Measurements from ENCODE around the gene PFN1.

PFN1 gene

GRCh38 chr17:4967539-4968485, 19.5 kb upstream of the PFN1 start, which contains the start of gene SPAG7:
Gene SPAG7, minus strand, starts transcription at chr17:4967817. Its CDS starts 13 bp downstream, at chr17:4967804.
- in situ Hi-C loops (cut with HindIII; ENCODE audit: low sequenced_read_pairs), result no loop called here

DNA sequence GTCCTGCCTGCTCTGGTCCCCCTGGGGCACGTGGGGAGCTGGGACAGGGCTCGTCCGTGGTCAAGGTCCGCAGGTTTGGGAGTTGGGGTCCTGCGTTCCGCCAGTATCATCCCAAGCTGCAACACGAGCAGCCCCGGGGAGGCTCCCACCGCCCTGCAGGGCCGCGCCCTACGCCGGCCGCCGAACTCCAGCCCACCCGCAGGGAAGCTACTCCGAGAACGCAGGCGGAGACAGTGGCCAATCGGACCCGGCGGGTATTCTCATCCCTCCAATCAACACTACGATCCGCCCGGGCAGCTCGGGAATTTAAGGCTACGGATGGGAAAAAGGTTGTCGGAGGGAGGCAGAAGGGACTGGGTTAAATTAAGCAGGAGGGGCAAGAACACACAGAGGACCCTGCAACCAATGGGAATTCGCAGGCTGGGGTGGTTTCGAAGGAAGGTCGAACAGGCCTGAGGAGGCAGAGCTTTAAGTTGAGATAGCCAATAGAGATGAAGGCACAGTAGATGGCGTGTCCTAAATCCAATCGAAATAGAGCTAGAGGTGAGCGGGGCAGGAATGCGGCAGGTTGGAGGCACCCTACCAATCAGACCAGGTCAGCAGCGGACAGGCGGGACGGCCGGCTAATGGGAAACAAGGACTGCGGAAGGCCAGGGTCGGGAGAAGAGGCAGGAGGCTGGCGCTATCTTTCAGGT, 18.7 kb upstream of the PFN1 start:
- in situ Hi-C loops (cut with HindIII; ENCODE audit: low sequenced_read_pairs), result no loop called here

GRCh38 chr17:4965311-4965986, 17.1 kb upstream of the PFN1 start:
- in situ Hi-C loops (cut with HindIII; ENCODE audit: low sequenced_read_pairs), result no loop called here

DNA sequence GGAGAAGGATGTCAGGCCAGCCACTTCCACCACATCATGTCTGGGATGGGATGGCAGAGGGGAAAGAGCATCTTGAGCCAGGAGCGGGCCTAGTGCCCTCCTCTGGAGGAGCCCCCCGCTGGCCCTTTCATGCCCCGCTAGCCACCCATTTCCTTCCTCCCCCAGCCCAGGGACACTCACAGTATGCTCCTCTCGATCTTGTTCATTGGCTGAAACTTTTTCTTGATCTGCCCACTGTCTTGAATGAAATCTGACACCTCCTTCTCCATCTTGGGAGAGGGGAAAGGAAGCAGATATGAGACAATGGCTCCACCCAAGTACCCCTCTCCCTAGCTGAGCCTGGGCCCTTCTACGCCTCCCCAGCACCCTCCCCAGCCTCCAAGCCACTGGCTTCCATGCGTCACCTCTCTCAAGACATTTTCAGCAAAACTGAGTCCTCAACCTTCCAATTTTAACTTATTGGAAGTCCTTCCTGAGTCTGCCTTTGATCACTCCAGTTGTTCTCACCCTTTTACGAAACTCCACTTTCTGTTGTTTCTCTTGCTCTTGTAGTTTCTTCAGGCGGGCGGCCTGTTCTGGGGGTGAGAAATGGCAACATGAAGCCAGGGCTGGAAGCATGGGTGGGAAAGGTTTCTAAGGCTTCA, 12.1 kb upstream of the PFN1 start:
- in situ Hi-C loops (cut with HindIII; ENCODE audit: low sequenced_read_pairs), result no loop called here

- in situ Hi-C loops (cut with HindIII; ENCODE audit: low sequenced_read_pairs), result no loop called here
These were observed 11.1 kb upstream of the PFN1 start for GRCh38 chr17:4959261-4959965.

- in situ Hi-C loops (cut with HindIII; ENCODE audit: low sequenced_read_pairs), result no loop called here
These were observed 9.8 kb upstream of the PFN1 start for GRCh38 chr17:4958102-4958501.

DNA sequence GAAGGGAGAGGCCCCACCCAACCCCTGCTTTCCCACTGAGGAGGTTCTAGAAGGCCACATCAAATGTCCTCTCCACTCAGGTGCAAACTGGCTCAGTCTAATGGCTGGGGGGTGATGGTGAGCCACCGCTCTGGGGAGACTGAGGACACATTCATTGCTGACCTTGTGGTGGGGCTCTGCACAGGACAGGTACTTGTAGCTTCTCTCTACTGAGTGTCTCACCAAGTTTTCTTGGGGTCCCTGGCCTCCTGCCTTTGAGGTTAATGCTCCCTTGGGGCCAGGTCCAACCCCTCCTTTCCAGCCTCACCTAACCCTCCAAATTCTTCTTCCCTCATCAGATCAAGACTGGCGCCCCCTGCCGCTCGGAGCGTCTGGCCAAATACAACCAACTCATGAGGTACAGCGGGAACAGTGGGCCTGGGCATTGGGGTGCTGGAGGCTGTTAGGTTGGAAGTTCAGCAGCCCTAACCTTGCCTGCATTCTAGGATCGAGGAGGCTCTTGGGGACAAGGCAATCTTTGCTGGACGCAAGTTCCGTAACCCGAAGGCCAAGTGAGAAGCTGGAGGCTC, 8.2 kb upstream of the PFN1 start:
- in situ Hi-C loops (cut with HindIII; ENCODE audit: low sequenced_read_pairs), result no loop called here

DNA sequence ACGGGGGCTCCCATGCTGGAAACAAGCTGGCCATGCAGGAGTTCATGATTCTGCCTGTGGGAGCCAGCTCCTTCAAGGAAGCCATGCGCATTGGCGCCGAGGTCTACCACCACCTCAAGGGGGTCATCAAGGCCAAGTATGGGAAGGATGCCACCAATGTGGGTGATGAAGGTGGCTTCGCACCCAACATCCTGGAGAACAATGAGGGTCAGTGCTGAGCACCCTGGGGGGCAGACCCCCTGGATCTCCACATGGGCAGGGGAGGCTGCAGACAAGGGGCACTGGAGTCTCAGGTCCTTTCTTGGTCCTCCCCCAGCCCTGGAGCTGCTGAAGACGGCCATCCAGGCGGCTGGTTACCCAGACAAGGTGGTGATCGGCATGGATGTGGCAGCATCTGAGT, 6.8 kb upstream of the PFN1 start:
- in situ Hi-C loops (cut with HindIII; ENCODE audit: low sequenced_read_pairs), result no loop called here

DNA sequence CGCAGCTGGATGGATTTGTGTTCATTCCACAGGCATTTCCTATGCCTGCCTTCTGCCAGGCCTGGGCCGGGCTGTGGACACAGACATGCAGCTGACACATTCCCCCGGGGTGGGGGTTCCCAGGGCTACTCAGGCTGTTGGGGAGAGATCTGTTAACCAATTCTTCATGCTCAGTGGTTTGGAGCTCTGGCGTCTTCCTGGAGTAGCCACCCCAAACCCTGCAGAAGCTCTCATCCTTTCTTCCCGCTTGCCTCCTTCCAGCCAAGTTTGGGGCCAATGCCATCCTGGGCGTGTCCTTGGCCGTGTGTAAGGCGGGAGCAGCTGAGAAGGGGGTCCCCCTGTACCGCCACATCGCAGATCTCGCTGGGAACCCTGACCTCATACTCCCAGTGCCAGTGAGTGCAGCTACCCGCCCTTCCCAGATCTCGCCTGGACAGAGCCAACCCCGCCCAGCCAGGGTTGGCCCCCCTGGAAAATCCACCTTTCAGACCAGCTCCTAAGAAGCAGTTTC, 5.2 kb upstream of the PFN1 start:
- in situ Hi-C loops (cut with HindIII; ENCODE audit: low sequenced_read_pairs), result no loop called here

DNA sequence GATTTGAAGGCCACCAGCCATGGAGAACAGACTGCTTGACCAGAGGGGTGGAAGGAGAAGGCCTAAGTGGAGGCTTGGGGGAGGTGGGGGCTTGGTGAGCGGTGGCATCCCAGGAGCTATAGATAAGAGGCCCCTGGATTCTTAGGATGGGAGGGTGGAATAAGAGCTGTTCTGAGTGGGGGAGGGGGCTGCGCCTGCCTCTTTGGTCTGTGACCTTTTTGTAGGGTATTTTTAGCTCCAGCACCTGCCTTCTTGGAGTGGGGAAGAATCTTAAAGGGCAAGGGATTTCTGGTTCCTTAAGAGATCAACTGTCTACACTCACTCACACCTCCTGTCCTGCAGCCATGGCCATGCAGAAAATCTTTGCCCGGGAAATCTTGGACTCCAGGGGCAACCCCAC, 3.2 kb upstream of the PFN1 start:
- in situ Hi-C loops (cut with HindIII; ENCODE audit: low sequenced_read_pairs), result no loop called here

DNA sequence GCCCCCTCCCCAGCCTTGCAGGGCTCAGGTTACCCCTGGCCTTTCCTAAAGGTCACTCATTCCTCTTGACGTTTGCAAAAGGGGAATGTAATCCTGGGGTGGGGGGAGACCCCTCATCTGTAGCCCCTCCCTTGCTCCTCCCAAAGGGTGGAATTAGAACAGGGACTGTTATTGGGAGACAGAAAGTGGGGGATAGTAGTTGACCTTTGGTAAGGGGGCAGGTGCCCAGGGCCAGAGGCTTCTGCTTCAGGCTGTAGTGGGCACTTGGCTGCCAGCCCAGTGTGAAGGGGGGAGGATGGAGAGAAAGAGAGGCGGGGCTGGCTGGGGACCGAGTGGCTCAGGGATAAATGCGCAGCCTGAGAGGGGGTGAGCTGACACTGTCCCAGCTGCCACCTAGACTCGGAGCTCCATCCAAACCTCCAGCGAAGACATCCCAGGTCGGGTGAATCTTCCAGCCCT, 2.4 kb upstream of the PFN1 start, which contains the start of gene ENO3:
Gene ENO3 (plus strand): TSS at position 374 of the 459 bp plus-strand sequence. CDS start 711 bp downstream, outside the sequence.
- in situ Hi-C loops (cut with HindIII; ENCODE audit: low sequenced_read_pairs), result no loop called here

DNA sequence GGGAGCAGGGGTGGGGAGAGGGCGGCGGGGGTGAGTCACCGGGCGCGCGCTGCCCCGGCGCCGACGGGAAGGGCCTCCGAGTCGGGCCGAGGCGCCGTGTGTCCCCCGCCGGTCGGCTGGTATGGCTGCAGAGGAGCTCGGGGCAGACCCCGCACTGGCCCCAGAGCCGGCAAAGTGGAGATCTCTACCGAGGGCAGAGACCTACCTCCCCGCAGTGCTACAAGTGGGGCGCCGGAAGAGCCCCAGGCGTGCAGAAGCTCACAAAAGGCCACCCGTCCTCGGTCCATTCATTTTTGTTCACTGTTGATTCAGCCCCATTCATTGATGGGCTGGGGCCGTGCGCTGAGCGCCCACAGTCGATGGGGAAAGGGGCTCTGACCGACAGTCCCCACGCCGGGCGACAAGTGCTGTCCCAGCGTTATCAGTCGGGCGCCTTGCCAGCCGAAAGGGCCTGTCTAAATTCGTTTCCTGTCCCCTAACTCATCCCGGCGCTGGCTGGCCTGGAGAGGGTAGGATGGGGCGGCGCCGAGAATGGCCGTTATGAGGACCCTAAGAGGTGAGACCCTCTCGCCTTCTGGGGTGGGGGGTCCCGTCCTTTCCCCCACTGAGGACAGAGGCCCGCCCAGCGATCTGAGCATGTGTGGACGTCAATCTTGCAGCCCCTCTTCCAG, 1.9 kb upstream of the PFN1 start:
- in situ Hi-C loops (cut with HindIII; ENCODE audit: low sequenced_read_pairs), result no loop called here

DNA sequence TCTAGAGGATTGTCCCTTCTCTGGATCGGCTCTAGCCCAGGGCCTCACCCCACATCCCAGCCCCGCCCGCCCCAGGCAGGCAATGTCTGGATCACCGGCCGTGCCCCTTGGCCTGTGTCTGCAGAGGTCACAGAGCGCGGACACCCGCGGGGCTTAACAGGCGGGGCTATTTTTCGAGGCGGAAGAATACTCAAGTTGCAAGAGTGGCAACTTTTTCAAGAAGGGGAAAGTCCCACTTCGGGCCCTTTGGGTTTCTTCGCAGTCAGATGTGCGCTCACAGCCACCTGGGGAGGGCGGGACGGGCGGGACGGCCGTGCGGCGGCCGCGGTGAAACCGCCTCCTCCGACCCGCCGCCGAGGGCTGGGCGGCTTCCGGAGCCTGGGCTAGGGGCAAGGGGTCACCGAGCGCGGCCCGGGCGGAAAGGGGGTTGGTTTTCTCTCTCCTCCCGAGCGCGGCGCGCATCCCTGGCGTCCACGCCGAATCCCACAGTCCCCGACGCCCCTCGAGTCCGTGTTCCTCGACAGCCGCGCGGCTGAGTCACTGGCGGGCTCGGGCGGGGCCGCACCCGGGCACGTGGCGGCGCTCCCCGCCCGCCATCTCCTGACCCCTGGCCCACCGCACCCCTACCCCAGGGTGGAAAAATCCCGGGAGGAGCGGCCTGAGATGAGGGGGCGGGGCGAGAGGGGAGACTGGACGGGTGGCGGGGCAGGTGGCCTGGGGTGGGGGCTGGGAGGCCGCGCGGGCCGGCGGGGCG, 1.2 kb upstream of the PFN1 start:
- in situ Hi-C loops (cut with HindIII; ENCODE audit: low sequenced_read_pairs), result no loop called here

DNA sequence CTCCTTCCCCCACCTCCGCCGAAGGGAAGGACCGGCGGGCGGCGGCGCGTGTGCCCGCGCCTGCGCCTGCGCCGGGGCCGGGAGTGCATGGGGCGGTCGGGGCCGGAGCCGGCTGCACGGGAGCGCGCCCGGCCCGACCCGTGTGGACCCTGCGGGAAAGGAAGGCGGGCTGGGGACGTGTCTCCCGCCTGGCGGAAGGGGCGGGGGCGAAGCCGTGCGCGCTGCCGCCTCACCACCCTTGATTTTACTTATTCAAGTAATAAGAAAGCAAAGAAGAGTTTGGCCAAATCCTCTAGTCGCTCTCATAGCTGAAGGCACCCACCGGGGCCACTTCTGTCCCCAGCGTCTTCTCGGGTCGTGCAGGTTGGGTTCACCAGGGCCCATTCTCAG, 596 bp upstream of the PFN1 start:
- in situ Hi-C loops (cut with HindIII; ENCODE audit: low sequenced_read_pairs), result no loop called here

GRCh38 chr17:4947411-4948165, 742 bp downstream of the PFN1 start:
- in situ Hi-C loops (cut with HindIII; ENCODE audit: low sequenced_read_pairs), result no loop called here

DNA sequence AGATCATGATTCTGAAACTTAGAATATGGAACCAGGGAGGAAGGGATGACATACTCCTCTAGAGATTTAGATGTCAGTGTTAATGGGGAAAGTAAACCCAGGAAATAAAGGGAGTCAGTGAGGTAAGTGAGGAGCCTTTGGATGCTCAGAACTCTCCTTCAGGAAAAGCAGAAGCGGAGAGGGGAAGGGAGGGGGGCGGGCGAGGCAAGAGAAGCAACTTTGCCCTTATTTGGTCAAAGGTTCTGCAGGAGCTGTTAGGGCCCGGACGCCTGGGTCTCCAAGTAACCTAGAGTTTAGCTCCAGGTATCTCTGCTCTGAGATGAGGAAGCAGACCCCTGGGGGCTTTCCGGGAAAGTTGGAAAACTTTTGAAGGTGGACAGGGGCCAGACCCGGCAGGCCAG, 1.3 kb downstream of the PFN1 start:
- in situ Hi-C loops (cut with HindIII; ENCODE audit: low sequenced_read_pairs), result no loop called here

GRCh38 chr17:4946312-4946976, 1.9 kb downstream of the PFN1 start:
- in situ Hi-C loops (cut with HindIII; ENCODE audit: low sequenced_read_pairs), result no loop called here

Data from DLD1 (cell line).